GM12891 (cell line): ENCODE results near the gene OPCML.

Source experiments
- DNase-seq: peaks from one replicate; pipeline ENCODE4 v3.0.0; 2011; ENCODE audit warnings: low spot score; ENCODE audit not compliant: insufficient read length
- FAIRE-seq: peaks from 2 replicates; lab custom pipeline; 2011; peaks lifted over from hg19 to GRCh38; lab: Jason Lieb, UNC
- PAX5 ChIP-seq: IDR thresholded peaks from 2 replicates; pipeline ENCODE4 v1.6.1; 2011; ENCODE audit warnings: low read length, moderate library complexity, mild to moderate bottlenecking; ENCODE audit not compliant: insufficient read depth, severe bottlenecking
- POLR2A ChIP-seq: IDR thresholded peaks from 2 replicates; pipeline ENCODE4 v1.6.1; 2011; ENCODE audit warnings: low read depth, low read length, control low read depth
- POLR2AphosphoS5 ChIP-seq: IDR thresholded peaks from 2 replicates; pipeline ENCODE4 v1.6.1; 2011; ENCODE audit warnings: low read depth, low read length, control low read depth
- POU2F2 ChIP-seq: IDR thresholded peaks from 2 replicates; pipeline ENCODE4 v1.6.1; 2011; ENCODE audit warnings: low read depth, mild to moderate bottlenecking, control low read depth, low read length, moderate library complexity
- SPI1 ChIP-seq: IDR thresholded peaks from 2 replicates; pipeline ENCODE4 v1.6.1; 2011; ENCODE audit warnings: low read depth, low read length, control low read depth
- TAF1 ChIP-seq: IDR thresholded peaks from 2 replicates; pipeline ENCODE4 v1.6.1; 2011; ENCODE audit warnings: low read depth, low read length, control low read depth

Gene OPCML

GRCh38 chr11:132802947-132803346, 729.4 kb downstream of the OPCML start:
- DNase-seq (no peak), FAIRE-seq (no peak)
- no peak for TF ChIP-seq POLR2AphosphoS5
- no peak for TF ChIP-seq POLR2A
- TF ChIP-seq PAX5, result no peak
- TF ChIP-seq SPI1, result no peak
- TF ChIP-seq TAF1, result no peak
- TF ChIP-seq POU2F2, result no peak

- TF ChIP-seq POU2F2 (no peak), SPI1 (no peak), TAF1 (no peak), PAX5 (no peak), POLR2AphosphoS5 (no peak), POLR2A (no peak)
- DNase-seq (no peak), FAIRE-seq (no peak)
Measured at GRCh38 chr11:132793831-132794230, 738.5 kb downstream of the OPCML start.

GRCh38 chr11:132792341-132793140, 739.8 kb downstream of the OPCML start:
- TF ChIP-seq POU2F2, result no peak
- TF ChIP-seq POLR2A, result no peak
- TF ChIP-seq POLR2AphosphoS5, result no peak
- no peak for TF ChIP-seq PAX5
- TF ChIP-seq TAF1, result no peak
- no peak for TF ChIP-seq SPI1
- FAIRE-seq (no peak), DNase-seq (no peak)

GRCh38 chr11:132790971-132791370, 741.3 kb downstream of the OPCML start:
- no peak for DNase-seq
- TF ChIP-seq TAF1 (no peak), SPI1 (no peak), POLR2A (no peak), POU2F2 (no peak), PAX5 (no peak), POLR2AphosphoS5 (no peak)
- no peak for FAIRE-seq

- no peak for FAIRE-seq
- DNase-seq, result no peak
- TF ChIP-seq POLR2A, result no peak
- no peak for TF ChIP-seq POLR2AphosphoS5
- TF ChIP-seq TAF1, result no peak
- no peak for TF ChIP-seq SPI1
- TF ChIP-seq PAX5, result no peak
Measured at GRCh38 chr11:132790466-132790865, 741.8 kb downstream of the OPCML start.

- FAIRE-seq, result no peak
- no peak for DNase-seq
- no peak for TF ChIP-seq POU2F2
- no peak for TF ChIP-seq POLR2A
- no peak for TF ChIP-seq PAX5
- no peak for TF ChIP-seq POLR2AphosphoS5
- TF ChIP-seq SPI1, result no peak
- no peak for TF ChIP-seq TAF1
Measured at GRCh38 chr11:132788816-132789325, 743.4 kb downstream of the OPCML start.

GRCh38 chr11:132785878-132786277, 746.4 kb downstream of the OPCML start:
- FAIRE-seq (no peak), DNase-seq (no peak)
- TF ChIP-seq PAX5 (no peak), POU2F2 (no peak), SPI1 (no peak), POLR2A (no peak), POLR2AphosphoS5 (no peak), TAF1 (no peak)

- FAIRE-seq (no peak), DNase-seq (no peak)
- TF ChIP-seq SPI1 (no peak), POU2F2 (no peak), TAF1 (no peak), POLR2AphosphoS5 (no peak), POLR2A (no peak), PAX5 (no peak)
Measured at GRCh38 chr11:132784441-132784840, 747.9 kb downstream of the OPCML start.

GRCh38 chr11:132782102-132782501, 750.2 kb downstream of the OPCML start:
- FAIRE-seq (no peak), DNase-seq (no peak)
- TF ChIP-seq POLR2AphosphoS5 (no peak), TAF1 (no peak), POU2F2 (no peak), POLR2A (no peak), PAX5 (no peak), SPI1 (no peak)

- FAIRE-seq, result no peak
Measured at GRCh38 chr11:132780046-132780445, 752.3 kb downstream of the OPCML start.

More at GRCh38 chr11:132780046-132780445, 752.3 kb downstream of the OPCML start:
- DNase-seq, result no peak
- TF ChIP-seq POU2F2, result no peak
- no peak for TF ChIP-seq PAX5
- TF ChIP-seq POLR2AphosphoS5, result no peak
- TF ChIP-seq POLR2A, result no peak
- no peak for TF ChIP-seq SPI1
- no peak for TF ChIP-seq TAF1
